Effector CD8-positive, alpha-beta T cell (primary cell): ENCODE measurements around the gene COL3A1.

ENCODE experiments used
- DNase-seq: peaks from one replicate; lab custom pipeline; 2025; lab: John Stamatoyannopoulos, UW
- total RNA-seq, 4 experiments: gene quantifications; one replicate each; lab custom pipeline; 2026; lab: John Stamatoyannopoulos, UW

COL3A1 gene
- 0 to 1.1 (median 0) reads per million in 4 experiments for total RNA-seq

GRCh38 chr2:188974164-188974563 lies at the start of gene COL3A1:
Gene COL3A1, plus strand, starts transcription at chr2:188974373. Its CDS starts 117 bp downstream, at chr2:188974490.
- DNase-seq, result no peak

GRCh38 chr2:188928643-188929042 lies 45.5 kb upstream of the COL3A1 start:
- DNase-seq, result no peak

- DNase-seq, result no peak
These were observed 42.8 kb upstream of the COL3A1 start for GRCh38 chr2:188931361-188931760.

- no peak for DNase-seq
These were observed 36.6 kb upstream of the COL3A1 start for GRCh38 chr2:188937228-188938220.

- DNase-seq, result no peak
These were observed 34.0 kb upstream of the COL3A1 start for GRCh38 chr2:188940171-188940570.

GRCh38 chr2:188944442-188944841 lies 29.7 kb upstream of the COL3A1 start:
- DNase-seq, result no peak

GRCh38 chr2:188949046-188949818 lies 24.9 kb upstream of the COL3A1 start:
- no peak for DNase-seq

GRCh38 chr2:188952901-188953300 lies 21.3 kb upstream of the COL3A1 start:
- no peak for DNase-seq

GRCh38 chr2:188956290-188956689 lies 17.9 kb upstream of the COL3A1 start:
- no peak for DNase-seq

- no peak for DNase-seq
These were observed 17.2 kb upstream of the COL3A1 start for GRCh38 chr2:188956961-188957360.

GRCh38 chr2:188957646-188958045 lies 16.5 kb upstream of the COL3A1 start:
- DNase-seq, result no peak

GRCh38 chr2:188963741-188964140 lies 10.4 kb upstream of the COL3A1 start:
- no peak for DNase-seq

GRCh38 chr2:188964976-188965546 lies 9.1 kb upstream of the COL3A1 start:
- no peak for DNase-seq

GRCh38 chr2:188965563-188965962 lies 8.6 kb upstream of the COL3A1 start:
- no peak for DNase-seq

- no peak for DNase-seq
These were observed 8.0 kb upstream of the COL3A1 start for GRCh38 chr2:188966079-188966571.

- no peak for DNase-seq
These were observed 7.3 kb upstream of the COL3A1 start for GRCh38 chr2:188966728-188967440.

GRCh38 chr2:188969236-188969635 lies 4.9 kb upstream of the COL3A1 start:
- no peak for DNase-seq

GRCh38 chr2:188969651-188970050 lies 4.5 kb upstream of the COL3A1 start:
- no peak for DNase-seq

- DNase-seq, result no peak
These were observed 4.0 kb upstream of the COL3A1 start for GRCh38 chr2:188970211-188970610.

GRCh38 chr2:188971432-188971861 lies 2.7 kb upstream of the COL3A1 start:
- no peak for DNase-seq

GRCh38 chr2:188973641-188974040 lies 532 bp upstream of the COL3A1 start:
- DNase-seq, result no peak
